SK-N-SH (cell line): ENCODE measurements around the gene KPTN.

ENCODE experiments used
- CTCF ChIP-seq: fragments of 200-600 bp; sonication (generic); IDR thresholded peaks from 2 replicates; pipeline ENCODE4 v1.6.1; 2017; ENCODE audit warnings: antibody characterized with exemption, mild to moderate bottlenecking, moderate library complexity
- EP300 ChIP-seq, 2 experiments: IDR thresholded peaks; 2 replicates each; pipeline versions ENCODE4 v1.4.0 to v1.6.1; 2012; ENCODE audit warnings: borderline replicate concordance in 1 of 2, low read depth in 1 of 2, low read length in 1 of 2
- EZH2phosphoT487 ChIP-seq: fragments of 200-600 bp; sonication (generic); IDR thresholded peaks from 2 replicates; pipeline ENCODE4 v1.6.1; 2017; ENCODE audit warnings: low read depth, mixed run types, mild to moderate bottlenecking, antibody characterized with exemption, moderate library complexity, borderline replicate concordance
- MEF2A ChIP-seq: IDR thresholded peaks from 2 replicates; pipeline ENCODE4 v1.4.0; 2012; ENCODE audit warnings: low read depth, borderline replicate concordance
- POLR2AphosphoS5 ChIP-seq: IDR thresholded peaks from 2 replicates; pipeline ENCODE4 v1.6.1; 2012; ENCODE audit warnings: low read depth, low read length
- REST ChIP-seq: IDR thresholded peaks from 2 replicates; pipeline ENCODE4 v1.6.1; 2012; ENCODE audit warnings: mild to moderate bottlenecking, low read depth, low read length, moderate library complexity
- RFX5 ChIP-seq: IDR thresholded peaks from 2 replicates; pipeline ENCODE4 v1.6.1; 2012; ENCODE audit warnings: mild to moderate bottlenecking, improper control_type of control experiment, low read length
- RXRA ChIP-seq: IDR thresholded peaks from 2 replicates; pipeline ENCODE4 v1.4.0; 2012; ENCODE audit warnings: low read depth, mild to moderate bottlenecking, borderline replicate concordance
- USF2 ChIP-seq: fragments of 150-350 bp; IDR thresholded peaks from 2 replicates; pipeline ENCODE4 v1.6.1; 2017; ENCODE audit warnings: antibody characterized with exemption, low read length, low read depth, borderline replicate concordance
- YY1 ChIP-seq: IDR thresholded peaks from 2 replicates; pipeline ENCODE4 v1.4.0; 2012; ENCODE audit warnings: low read depth, mild to moderate bottlenecking

- TF ChIP-seq RXRA (no peak), CTCF (no peak), EZH2phosphoT487 (no peak), RFX5 (no peak), MEF2A (no peak), REST (no peak), USF2 (no peak), EP300 (IDR thresholded peaks at IDR 0.05; ENCODE audit: borderline replicate concordance in 1 of 2, low read depth in 1 of 2, low read length in 1 of 2) (no peak), YY1 (no peak), POLR2AphosphoS5 (no peak)
These were observed 16.1 kb upstream of the KPTN start for GRCh38 chr19:47499863-47500830.
